ENCODE data around the gene EBPL. TPM values are rescaled to one million over a fixed set of nuclear protein-coding genes. Genes with fewer than 3 reads are reported as not detected.

Gene EBPL
- total and polyA plus RNA-seq, 9 of the 15 experiments (the other 6 are each of a cell fraction or from before 2014, with no cell fraction given), result 5.2 to 68.3 (median 43.0) TPM

DNA sequence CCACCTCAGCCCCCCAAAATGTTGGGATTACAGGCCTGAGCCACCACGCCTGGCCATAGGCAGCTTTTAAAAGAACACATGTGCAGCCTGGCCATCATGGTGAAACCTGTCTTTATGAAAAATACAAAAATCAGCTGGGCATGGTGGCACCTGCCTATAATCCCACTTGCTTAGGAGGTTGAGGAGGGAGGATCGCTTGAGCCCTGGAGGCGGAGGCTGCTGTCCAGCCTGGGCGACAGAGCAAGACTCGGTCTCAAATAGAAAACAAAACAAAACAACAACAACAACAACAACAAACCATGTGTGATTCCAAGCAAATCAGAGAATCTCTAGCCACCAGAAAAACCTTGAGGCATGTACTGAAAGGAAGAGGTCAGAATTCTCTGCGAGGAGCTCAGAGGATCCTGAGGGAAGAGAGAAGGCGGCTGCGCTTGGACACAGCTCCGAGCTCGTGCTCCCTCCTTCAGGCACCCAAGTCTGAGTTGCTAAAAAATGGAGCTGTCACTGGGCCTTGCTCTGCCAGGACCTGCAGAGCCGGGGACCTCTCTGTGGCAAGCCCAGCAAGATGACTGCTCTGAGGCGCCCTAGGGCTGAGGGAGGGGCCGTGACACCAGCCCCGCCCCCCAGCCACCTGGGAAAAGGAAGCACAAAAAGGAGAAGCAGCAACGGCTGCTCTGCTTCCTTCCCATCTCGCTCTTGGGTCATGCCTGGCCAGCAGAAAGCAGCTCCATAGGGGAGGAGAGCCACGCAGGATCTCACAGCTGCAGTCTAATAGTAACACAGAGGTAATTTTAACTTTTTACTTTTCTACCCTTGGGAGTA, 63.2 kb downstream of the EBPL start, which contains the start of gene ARL11 (continued):
- TF ChIP-seq, protein P1, sequence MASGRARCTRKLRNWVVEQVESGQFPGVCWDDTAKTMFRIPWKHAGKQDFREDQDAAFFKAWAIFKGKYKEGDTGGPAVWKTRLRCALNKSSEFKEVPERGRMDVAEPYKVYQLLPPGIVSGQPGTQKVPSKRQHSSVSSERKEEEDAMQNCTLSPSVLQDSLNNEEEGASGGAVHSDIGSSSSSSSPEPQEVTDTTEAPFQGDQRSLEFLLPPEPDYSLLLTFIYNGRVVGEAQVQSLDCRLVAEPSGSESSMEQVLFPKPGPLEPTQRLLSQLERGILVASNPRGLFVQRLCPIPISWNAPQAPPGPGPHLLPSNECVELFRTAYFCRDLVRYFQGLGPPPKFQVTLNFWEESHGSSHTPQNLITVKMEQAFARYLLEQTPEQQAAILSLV (tag; IDR thresholded peaks at IDR 0.05), result no peak
- TF ChIP-seq MTA3 (IDR thresholded peaks at IDR 0.05; ENCODE audit: borderline replicate concordance) (no peak), E2F8 (IDR thresholded peaks at IDR 0.05; ENCODE audit: low read depth, partially characterized antibody) (no peak), NRF1 (conservative IDR thresholded peaks at IDR 0.05 in 1 of 2, IDR thresholded peaks at IDR 0.05 in 1 of 2) (peak; percentile 14 to 34; a peak in 1 of 4 replicates), ZNF695 (CRISPR knock-in tag; IDR thresholded peaks at IDR 0.05) (no peak), CTBP1 (IDR thresholded peaks at IDR 0.05; ENCODE audit: borderline replicate concordance) (peak; percentile 62; the same call in 1 of the 2 replicates), NEUROD1 (IDR thresholded peaks at IDR 0.05; ENCODE audit: borderline replicate concordance, low read depth, low read length, partially characterized antibody) (no peak), GATAD2B (IDR thresholded peaks at IDR 0.05; ENCODE audit: borderline replicate concordance) (no peak), HLTF (IDR thresholded peaks at IDR 0.05) (no peak), HDGF (IDR thresholded peaks at IDR 0.05) (no peak), FOSL1 (tag; conservative IDR thresholded peaks at IDR 0.05) (no peak), SIN3B (IDR thresholded peaks at IDR 0.05; ENCODE audit: low read depth) (no peak), MAFG (tag; conservative IDR thresholded peaks at IDR 0.05) (no peak), TSC22D4 (tag; IDR thresholded peaks at IDR 0.05) (no peak), CXXC5 (CRISPR knock-in tag; IDR thresholded peaks at IDR 0.05) (0 out of 2 replicates have a peak, but pooled peaks have one; percentile 16), NFE2 (IDR thresholded peaks at IDR 0.05; ENCODE audit: low read depth) (no peak), HMBOX1 (IDR thresholded peaks at IDR 0.05) (no peak), NFATC3 (IDR thresholded peaks at IDR 0.05) (no peak)
- TF ChIP-seq, protein P2, sequence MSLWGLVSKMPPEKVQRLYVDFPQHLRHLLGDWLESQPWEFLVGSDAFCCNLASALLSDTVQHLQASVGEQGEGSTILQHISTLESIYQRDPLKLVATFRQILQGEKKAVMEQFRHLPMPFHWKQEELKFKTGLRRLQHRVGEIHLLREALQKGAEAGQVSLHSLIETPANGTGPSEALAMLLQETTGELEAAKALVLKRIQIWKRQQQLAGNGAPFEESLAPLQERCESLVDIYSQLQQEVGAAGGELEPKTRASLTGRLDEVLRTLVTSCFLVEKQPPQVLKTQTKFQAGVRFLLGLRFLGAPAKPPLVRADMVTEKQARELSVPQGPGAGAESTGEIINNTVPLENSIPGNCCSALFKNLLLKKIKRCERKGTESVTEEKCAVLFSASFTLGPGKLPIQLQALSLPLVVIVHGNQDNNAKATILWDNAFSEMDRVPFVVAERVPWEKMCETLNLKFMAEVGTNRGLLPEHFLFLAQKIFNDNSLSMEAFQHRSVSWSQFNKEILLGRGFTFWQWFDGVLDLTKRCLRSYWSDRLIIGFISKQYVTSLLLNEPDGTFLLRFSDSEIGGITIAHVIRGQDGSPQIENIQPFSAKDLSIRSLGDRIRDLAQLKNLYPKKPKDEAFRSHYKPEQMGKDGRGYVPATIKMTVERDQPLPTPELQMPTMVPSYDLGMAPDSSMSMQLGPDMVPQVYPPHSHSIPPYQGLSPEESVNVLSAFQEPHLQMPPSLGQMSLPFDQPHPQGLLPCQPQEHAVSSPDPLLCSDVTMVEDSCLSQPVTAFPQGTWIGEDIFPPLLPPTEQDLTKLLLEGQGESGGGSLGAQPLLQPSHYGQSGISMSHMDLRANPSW (CRISPR knock-in tag; IDR thresholded peaks at IDR 0.05), result no peak
- TF ChIP-seq, protein P3, sequence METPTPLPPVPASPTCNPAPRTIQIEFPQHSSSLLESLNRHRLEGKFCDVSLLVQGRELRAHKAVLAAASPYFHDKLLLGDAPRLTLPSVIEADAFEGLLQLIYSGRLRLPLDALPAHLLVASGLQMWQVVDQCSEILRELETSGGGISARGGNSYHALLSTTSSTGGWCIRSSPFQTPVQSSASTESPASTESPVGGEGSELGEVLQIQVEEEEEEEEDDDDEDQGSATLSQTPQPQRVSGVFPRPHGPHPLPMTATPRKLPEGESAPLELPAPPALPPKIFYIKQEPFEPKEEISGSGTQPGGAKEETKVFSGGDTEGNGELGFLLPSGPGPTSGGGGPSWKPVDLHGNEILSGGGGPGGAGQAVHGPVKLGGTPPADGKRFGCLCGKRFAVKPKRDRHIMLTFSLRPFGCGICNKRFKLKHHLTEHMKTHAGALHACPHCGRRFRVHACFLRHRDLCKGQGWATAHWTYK (CRISPR knock-in tag; IDR thresholded peaks at IDR 0.05), result no peak
